HG02938 (cell line): Measurements from ENCODE around the gene FOXD2.
A peak's percentile ranks its signal among the peaks of the same experiment; 100 is the strongest.

Experiments used
- ATAC-seq: cut with Tn5 transposase; IDR thresholded peaks from one replicate; pipeline ENCODE4 v1.9.1; 2021; ENCODE audit warnings: mild to moderate bottlenecking, moderate library complexity; ENCODE audit not compliant: unreplicated experiment

The FOXD2 gene

DNA sequence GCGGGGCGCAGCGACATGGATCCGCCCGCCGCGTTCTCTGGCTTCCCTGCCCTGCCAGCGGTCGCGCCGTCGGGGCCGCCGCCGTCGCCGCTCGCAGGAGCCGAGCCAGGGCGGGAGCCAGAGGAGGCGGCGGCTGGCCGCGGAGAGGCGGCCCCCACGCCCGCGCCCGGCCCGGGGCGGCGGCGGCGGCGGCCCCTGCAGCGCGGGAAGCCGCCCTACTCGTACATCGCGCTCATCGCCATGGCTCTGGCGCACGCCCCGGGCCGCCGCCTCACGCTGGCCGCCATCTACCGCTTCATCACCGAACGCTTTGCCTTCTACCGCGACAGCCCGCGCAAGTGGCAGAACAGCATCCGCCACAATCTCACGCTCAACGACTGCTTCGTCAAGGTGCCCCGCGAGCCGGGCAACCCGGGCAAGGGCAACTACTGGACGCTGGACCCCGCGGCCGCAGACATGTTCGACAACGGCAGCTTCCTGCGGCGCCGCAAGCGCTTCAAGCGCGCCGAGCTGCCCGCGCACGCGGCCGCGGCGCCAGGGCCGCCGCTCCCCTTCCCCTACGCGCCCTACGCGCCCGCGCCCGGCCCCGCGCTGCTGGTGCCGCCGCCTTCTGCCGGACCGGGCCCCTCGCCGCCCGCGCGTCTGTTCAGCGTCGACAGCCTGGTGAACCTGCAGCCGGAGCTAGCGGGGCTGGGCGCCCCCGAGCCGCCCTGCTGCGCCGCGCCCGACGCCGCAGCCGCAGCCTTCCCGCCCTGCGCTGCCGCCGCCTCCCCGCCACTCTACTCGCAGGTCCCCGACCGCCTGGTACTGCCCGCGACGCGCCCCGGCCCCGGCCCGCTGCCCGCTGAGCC, 21.3 kb upstream of the FOXD2 start:
- no peak for ATAC-seq

- no peak for ATAC-seq
Measured at GRCh38 chr1:47417170-47418044, 20.4 kb upstream of the FOXD2 start.

- ATAC-seq, result no peak
Measured at GRCh38 chr1:47418122-47418521, 19.7 kb upstream of the FOXD2 start.

GRCh38 chr1:47418681-47419325, 19.0 kb upstream of the FOXD2 start:
- no peak for ATAC-seq

DNA sequence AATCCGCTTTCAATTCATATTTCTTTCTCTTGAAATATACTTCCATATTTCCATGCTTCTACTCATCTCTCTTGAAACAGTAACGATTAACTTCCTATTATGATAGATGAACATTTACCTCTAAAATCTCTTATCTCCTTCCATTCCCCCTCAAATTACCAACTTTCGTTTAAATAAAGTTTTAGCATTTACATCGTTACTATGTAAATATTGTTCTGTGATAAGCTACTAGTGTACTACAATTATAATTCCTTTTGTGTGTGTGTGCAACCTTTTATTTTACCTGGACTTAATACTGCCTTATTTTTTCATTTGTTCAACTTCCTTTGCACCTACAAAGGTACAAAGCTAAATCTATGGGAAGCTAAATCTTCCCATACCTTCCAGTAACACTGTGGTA, 17.3 kb upstream of the FOXD2 start:
- ATAC-seq, result no peak

DNA sequence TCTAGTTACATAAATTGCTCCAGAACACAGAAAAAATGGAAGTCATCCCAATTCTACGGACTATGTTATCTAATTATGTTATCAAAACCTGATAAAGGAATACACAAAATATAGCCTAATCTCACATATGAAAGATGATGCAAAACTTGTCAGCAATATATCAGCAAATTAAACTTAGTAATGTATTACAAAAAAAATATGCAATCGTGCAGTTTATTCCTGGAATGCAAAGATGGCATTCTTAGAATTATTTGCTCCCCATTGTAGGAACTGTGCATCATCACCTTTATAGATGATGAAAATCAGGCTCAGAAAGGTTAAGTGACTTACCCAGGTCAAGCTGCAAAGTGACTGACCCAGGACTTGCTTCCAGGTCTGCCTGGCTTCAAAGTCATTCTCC, 14.0 kb upstream of the FOXD2 start:
- ATAC-seq, result no peak

DNA sequence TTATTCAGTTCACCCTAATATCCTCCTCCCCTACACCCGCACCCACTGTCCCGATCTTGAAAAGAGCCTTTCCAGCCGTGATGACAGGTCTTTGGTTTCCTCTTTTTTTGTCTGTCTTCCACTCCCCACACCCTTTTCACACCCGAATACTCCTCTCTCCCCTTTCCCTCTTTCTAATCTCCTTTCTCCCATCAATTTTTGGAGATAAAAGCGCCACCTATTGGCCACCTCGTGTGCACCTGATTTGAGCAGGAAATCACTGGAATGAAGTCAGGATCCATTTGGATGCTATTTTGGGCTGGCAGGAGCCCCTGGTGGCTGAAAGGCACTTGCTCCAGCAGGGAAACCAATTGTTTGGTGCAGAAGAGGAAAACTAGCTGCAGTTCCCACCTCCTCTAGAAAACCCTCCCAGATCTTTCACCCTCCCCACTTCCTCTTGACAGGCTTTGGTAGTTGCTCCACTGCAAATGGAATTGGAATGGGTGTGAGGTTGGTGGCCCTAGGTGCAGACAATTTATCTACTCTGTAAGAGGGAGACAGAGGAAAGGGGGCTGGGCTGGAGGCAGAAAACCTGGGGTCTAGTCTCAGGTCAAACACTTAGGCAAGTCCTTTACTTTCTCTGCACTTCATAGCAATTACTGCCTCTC, 13.4 kb upstream of the FOXD2 start:
- ATAC-seq, result no peak

DNA sequence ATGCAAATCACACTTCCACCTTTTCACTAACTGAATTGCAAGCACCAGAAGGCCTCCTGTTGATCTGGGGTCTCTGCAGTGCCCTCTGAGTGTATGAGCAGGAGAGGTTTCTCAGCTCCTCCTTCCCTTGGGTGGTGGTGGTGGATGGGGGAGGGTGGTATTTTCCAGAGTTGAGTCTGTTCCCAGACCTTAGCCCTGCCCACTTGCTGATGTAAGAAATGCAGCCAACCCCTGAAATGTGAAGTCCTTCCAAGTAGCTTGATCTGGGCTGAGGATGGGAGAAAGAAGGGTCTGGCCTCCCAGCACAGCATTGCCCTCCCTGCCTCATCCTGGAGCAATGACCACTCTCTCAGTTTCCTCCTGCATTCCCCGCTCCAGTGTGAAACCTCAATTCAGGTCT, 6.3 kb upstream of the FOXD2 start:
- no peak for ATAC-seq

DNA sequence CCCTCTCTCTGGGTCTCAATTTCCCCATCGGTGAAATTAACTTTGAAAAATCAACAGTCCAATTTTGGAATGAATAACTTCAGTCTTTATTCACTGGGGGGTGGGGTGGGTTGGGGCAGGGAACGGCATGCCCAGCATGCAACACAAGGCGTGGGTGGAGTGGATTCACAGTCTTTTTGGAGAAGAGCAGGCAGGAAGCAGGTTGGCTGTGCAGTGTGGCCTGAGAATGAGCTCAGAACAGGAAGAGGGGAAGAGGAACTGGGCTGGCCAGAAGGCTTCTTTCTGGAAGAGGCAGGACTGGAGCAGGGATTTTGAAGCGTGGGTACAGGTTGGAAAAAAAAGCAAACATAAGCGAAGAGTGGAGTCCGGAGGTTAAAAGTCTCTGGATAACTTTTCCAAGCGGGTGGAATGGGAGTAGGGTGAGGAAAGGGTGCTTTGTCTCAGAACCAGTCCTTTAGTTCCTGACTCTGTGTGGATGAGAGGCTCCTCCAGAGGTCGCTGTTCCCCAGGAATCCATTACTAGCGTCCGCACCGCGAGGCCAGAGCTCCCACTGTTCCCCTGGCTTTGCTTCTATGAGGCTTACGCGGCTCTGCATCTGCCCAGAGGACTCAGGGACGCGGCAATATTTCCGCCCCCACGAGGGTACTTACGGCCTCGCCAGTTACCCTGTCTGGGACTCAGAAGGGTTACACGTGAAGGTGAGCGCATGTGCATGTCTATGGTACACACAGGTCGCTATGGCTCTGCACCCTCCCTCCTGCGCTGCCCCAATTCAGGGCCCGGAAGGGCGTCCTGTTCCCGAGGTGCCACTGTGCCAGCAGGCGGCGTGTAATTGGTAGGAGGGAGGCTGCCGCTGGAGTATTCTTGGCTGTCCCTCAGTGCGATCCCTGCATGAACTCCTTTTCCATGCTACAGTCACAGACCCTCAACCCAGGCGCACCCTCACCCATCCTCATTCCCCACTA, 5.5 kb upstream of the FOXD2 start:
- no peak for ATAC-seq

DNA sequence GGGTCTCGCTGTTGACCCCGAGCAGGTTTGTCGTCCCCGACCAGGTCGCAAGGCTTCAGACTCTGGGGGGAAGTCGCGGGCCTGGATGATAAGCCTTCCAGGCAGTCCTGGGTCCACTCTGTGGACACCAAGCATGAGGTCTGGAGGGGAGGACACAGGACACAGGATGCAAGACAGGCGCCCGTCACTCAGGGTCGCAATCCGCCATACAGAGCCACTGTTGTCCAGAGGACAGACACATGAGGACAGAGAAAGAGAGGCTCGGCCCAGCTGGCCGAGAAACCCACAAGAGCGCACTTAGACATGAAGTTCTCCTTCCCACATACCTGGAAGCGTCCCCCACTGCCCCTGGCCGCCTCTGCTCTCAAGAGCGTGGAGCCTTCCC, 4.8 kb upstream of the FOXD2 start:
- ATAC-seq, result no peak

DNA sequence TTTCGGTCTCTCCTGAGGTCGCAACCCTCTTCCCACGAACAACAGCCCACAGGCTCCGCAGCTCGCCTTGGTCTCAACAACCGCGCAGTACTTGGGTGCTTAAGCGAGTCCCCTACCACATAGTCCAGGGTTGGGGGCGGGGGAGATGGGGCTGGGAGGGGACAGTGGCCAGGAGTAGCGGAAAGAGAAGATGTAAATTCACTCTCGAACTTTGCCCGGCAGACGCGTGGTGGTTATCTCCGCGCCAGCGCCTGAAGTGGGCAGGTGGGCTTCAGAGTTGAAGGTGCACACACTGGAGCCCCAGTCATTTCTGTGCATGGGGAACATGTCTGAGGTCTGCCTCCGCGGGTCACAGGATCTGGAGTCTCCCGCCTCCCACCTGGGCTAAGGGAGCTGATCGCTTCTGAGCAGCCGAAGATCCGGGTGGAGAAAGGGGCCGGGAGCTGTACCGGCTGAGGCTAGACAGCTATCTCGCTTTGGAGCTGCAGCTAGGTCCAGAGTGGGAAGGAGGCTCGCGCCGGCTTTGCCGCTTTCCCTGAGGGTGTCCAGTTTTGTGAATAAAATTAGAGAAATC, 4.3 kb upstream of the FOXD2 start:
- ATAC-seq, result no peak

- no peak for ATAC-seq
Measured at GRCh38 chr1:47434051-47434842, 3.6 kb upstream of the FOXD2 start.

DNA sequence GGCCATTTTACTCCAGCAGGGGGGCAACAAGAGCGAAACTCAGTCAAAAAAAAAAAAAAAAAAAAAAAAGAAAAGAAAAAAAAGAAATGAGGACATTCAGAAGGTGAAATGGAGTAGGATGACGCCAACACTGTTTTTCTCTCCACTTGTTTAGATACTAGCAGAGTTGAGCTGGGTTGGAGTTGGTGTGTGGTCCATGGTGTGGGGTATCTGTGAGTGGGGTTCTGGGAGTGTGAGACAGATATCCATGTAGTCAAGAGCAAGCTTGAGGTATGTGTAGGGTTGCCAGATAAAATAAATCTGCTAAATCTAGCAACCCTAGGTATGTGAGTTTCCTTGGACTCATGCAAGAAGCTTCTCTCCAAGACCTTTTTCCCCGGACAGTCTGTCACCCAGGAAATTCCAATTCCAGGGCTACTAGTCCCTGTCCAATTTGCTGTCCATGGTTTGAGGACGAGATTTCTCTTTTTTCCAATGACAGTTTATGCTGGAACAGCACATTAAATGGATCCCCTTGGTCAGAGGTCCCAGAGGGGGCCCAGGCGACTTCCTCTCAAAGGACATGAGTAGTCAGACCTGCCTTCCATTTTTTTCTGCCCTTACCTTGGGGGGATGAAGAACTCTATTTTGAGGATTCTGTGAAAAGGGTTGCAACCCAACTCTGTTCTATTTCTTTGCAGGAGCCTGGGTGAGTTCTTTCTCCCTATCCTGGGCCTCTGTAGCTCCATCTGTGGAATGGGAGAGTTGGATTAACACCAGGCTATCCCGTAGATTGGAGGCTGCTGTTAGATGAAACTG, 2.1 kb upstream of the FOXD2 start:
- no peak for ATAC-seq

- ATAC-seq, result peak; percentile 40
Measured at GRCh38 chr1:47436304-47436978, 1.4 kb upstream of the FOXD2 start.

DNA sequence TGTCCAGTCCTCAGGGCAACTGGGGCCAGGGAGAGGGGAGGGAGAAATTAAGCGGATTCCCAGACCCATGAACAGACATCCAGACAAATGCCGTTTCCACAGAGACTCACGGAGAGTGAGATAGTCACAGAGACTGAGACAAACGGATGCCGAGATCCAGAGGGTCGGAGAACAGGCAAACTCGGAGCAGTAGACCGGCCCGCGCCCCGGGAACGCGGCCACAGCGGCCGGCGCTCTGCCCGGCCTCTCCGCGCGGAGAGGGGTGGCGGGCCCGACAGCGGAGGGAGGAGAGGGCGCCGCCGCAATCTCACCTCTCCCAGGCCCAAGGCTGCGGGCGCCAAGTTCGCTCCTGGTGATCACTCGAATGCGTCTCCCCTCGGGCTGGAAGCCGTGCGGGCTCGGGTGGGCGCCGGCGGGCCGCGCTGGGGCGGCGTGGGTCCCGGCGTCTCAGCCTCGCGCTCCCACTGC, 831 bp upstream of the FOXD2 start:
- ATAC-seq, result peak; percentile 17

DNA sequence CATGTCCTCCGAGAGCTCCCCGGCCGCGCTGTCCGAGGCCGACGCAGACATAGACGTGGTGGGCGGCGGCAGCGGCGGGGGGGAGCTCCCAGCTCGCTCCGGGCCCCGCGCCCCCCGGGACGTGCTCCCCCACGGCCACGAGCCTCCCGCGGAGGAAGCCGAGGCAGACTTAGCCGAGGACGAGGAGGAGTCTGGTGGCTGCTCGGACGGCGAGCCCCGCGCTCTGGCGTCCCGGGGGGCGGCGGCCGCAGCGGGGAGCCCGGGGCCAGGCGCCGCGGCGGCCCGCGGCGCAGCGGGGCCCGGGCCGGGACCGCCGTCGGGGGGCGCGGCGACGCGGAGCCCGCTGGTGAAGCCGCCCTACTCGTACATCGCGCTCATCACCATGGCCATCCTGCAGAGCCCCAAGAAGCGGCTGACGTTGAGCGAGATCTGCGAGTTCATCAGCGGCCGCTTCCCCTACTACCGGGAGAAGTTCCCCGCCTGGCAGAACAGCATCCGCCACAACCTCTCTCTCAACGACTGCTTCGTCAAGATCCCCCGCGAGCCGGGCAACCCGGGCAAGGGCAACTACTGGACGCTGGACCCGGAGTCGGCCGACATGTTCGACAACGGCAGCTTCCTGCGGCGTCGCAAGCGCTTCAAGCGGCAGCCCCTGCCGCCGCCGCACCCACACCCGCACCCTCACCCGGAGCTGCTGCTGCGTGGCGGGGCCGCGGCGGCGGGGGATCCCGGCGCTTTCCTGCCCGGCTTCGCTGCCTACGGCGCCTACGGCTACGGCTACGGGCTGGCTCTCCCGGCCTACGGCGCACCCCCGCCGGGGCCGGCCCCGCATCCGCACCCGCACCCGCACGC, 547 bp downstream of the FOXD2 start:
- ATAC-seq, result no peak
